Measurements from ENCODE around the gene TIMP2.

The TIMP2 gene, protein sequence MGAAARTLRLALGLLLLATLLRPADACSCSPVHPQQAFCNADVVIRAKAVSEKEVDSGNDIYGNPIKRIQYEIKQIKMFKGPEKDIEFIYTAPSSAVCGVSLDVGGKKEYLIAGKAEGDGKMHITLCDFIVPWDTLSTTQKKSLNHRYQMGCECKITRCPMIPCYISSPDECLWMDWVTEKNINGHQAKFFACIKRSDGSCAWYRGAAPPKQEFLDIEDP

DNA sequence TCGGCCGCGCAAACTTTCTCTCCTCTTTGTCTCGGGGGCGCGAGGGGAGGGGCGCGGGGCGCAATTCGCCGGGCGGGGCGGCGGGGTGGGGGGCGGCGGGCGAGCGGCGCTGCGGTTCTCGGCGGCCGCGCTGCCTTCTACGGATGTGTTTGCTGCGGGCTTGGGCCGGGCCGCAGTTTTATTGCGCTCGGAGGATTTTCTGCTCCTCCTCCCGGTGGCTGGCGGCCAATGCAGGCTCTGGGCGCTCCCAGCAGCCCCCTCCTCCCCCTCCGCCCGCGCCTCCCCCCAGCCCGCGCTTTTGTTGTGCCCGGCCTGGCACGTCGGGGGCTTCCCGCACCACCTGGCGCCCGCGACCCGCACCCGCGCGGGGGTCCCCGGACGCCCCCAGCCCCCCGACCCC, at the start of gene TIMP2:
Gene TIMP2 (minus strand): TSS at position 154 of the 400 bp plus-strand sequence. CDS start 299 bp downstream, outside the sequence.
- in situ Hi-C loops (cut with HindIII; ENCODE audit: low sequenced_read_pairs), result no loop called here
- DNase-seq (ENCODE audit: low read depth), result peak; percentile 69
- peak within 1 kb of the TSS; percentile 89 for H3K4me3 ChIP-seq (ENCODE audit: low read depth, low read length)
- TF ChIP-seq, protein P1, sequence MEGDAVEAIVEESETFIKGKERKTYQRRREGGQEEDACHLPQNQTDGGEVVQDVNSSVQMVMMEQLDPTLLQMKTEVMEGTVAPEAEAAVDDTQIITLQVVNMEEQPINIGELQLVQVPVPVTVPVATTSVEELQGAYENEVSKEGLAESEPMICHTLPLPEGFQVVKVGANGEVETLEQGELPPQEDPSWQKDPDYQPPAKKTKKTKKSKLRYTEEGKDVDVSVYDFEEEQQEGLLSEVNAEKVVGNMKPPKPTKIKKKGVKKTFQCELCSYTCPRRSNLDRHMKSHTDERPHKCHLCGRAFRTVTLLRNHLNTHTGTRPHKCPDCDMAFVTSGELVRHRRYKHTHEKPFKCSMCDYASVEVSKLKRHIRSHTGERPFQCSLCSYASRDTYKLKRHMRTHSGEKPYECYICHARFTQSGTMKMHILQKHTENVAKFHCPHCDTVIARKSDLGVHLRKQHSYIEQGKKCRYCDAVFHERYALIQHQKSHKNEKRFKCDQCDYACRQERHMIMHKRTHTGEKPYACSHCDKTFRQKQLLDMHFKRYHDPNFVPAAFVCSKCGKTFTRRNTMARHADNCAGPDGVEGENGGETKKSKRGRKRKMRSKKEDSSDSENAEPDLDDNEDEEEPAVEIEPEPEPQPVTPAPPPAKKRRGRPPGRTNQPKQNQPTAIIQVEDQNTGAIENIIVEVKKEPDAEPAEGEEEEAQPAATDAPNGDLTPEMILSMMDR (IDR thresholded peaks at IDR 0.05; ENCODE audit: low read depth, low read length, missing control alignments), result no peak

DNA sequence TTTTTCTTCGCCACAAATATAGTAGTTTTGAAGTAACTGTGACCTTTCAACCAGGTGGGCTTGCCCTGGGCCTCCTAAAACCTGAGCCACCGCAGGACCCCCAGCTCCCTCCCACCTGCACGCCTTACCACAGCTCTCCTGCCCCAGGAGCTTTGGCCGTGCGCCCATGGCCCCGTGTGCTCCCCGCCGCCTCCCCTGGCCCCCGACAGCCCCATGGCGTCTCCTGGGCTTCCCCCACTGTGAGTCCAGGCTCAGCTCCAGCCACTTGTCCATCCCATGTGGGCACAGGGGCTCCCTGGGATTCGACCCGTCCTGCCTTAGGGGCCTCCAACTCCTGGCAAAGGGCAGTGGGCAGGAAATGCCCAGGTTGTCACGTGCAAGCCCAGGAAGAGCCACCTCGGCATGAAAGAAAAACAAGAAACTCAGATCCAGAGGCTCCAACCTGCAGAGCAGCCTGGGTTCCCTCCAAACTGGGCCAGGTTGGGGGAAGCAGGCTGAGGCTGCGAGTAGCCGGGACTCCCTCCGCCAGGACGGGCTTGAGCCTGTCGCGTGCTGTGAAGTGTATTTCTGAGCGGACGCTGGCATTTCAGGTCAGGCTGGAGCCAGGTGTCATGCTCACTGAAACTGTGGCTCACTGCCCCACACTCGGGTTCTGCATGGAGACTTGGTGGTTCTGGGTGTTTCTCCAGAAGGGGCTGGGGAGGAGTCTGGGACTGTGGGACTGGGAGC, 48.8 kb upstream of the TIMP2 start:
- TF ChIP-seq, protein P1 (IDR thresholded peaks at IDR 0.05; ENCODE audit: low read depth, low read length, missing control alignments), result no peak
- in situ Hi-C loops (cut with HindIII; ENCODE audit: low sequenced_read_pairs), result no loop called here
- no peak overlapping the region for H3K4me3 ChIP-seq (ENCODE audit: low read depth, low read length)
- DNase-seq (ENCODE audit: low read depth), result no peak

DNA sequence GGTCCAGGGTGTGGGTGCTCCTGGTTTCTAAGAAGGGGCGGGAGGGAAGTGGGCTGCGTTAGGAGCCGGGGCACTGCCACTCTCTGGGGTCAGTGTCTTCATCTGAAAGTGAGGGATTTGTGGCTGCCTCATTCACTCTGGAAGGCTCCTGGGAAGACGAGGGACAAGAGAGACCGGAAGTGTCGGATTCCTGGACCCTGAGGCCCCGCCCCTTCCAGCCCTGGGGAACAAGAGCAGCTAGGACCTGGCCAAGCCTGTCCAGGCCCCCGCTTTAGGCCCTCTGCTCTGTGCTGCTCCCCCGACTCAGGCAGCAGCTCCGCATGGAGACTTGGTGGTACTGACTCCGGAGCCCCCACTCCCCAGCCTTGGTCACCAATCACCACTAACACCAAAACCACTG, 48.0 kb upstream of the TIMP2 start:
- no peak overlapping the region for H3K4me3 ChIP-seq (ENCODE audit: low read depth, low read length)
- no peak for DNase-seq (ENCODE audit: low read depth)
- TF ChIP-seq, protein P1 (IDR thresholded peaks at IDR 0.05; ENCODE audit: low read depth, low read length, missing control alignments), result no peak
- in situ Hi-C loops (cut with HindIII; ENCODE audit: low sequenced_read_pairs), result no loop called here

DNA sequence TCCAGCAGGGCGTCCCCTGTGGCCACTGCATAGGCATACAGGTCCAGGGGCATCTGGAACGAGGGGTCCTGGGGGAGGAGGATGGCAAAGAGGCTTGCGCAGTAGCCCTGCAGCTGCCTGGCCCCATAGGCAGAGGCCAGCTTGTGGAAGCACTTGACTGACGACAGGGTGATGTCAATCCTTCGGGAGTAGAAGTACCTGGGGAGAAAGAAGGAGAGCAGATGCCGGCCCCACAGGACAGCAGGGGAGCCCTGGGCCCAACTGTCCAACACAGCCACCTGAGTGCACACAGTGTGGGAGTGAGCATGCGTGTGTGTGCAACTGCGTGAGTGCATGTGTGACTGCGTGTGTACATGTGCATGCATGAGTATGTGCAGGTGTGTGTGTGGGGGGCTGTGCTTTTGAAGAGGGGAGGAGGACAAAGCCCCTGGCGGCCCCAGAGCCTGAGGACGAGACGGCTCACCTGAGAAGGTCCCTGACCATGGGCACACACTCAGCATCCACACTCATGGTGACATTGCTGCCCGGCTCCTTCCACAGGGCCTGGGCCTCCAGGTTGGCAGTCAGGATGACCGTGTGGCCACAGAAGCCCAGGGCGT, 47.4 kb upstream of the TIMP2 start:
- DNase-seq (ENCODE audit: low read depth), result no peak

DNA sequence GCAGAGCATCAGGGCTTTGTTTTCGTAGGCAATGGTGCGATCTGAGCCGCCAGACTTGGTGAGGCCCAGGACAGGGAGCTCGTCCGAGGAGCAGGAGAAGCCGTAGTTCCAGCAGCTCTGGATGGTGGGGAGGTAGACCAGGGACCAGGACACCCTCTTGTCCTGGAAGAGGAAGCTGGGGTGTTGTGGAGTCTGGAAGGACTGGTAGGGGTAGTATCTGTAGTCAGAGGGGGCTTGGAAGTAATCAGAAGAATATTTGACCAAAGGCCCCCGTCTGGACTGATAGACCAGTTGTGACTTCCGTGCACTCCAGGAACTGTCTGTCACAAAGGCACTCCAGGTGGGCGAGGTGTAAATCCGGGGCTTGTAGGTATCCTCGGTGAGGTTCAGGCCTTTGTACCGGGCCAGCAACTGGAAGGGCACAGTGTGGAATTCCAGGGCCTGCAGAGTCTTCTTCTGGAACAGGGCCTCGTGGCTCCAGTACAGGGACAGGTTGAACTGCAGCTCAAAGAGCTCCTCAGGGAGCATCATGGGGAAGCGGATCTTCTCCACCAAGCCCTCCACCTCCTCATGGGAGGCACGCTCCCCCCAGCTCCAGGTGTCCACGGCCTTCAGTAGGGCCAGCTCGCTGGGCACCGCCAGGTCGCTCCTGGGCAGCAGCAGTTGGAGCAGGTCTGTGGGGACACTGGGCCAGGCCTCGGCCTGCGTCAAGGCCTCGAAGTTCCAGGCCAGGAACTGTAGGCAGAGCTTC, 46.7 kb upstream of the TIMP2 start:
- no peak overlapping the region for H3K4me3 ChIP-seq (ENCODE audit: low read depth, low read length)
- in situ Hi-C loops (cut with HindIII; ENCODE audit: low sequenced_read_pairs), result no loop called here
- TF ChIP-seq, protein P1 (IDR thresholded peaks at IDR 0.05; ENCODE audit: low read depth, low read length, missing control alignments), result no peak
- no peak for DNase-seq (ENCODE audit: low read depth)

More for the DNA sequence above, 47.4 kb upstream of the TIMP2 start:
- TF ChIP-seq, protein P1 (IDR thresholded peaks at IDR 0.05; ENCODE audit: low read depth, low read length, missing control alignments), result no peak
- H3K4me3 ChIP-seq (ENCODE audit: low read depth, low read length), result no peak overlapping the region
- in situ Hi-C loops (cut with HindIII; ENCODE audit: low sequenced_read_pairs), result no loop called here
